BLaER1 (cell line): ENCODE measurements around the gene DNAJB8.
A peak's percentile ranks its signal among the peaks of the same experiment; 100 is the strongest.

Experiments used
- H3K27ac ChIP-seq: shearing (Covaris generic); formaldehyde crosslinking; 2 replicates; pipeline ENCODE4 v1.8.1; 2022
- H3K27me3 ChIP-seq: shearing (Covaris generic); formaldehyde crosslinking; 2 replicates; pipeline ENCODE4 v1.8.1; 2022
- H3K36me3 ChIP-seq: shearing (Covaris generic); formaldehyde crosslinking; 2 replicates; pipeline ENCODE4 v1.8.1; 2022
- H3K4me1 ChIP-seq: shearing (Covaris generic); formaldehyde crosslinking; 2 replicates; pipeline ENCODE4 v1.8.1; 2022
- H3K4me2 ChIP-seq: shearing (Covaris generic); formaldehyde crosslinking; 2 replicates; pipeline ENCODE4 v1.8.1; 2022
- H3K4me3 ChIP-seq: shearing (Covaris generic); formaldehyde crosslinking; 2 replicates; pipeline ENCODE4 v1.8.1; 2022
- H3K9ac ChIP-seq: shearing (Covaris generic); formaldehyde crosslinking; 2 replicates; pipeline ENCODE4 v1.8.1; 2022
- H3K9me3 ChIP-seq: shearing (Covaris generic); formaldehyde crosslinking; 2 replicates; pipeline ENCODE4 v1.8.1; 2022
- H4K20me1 ChIP-seq: shearing (Covaris generic); formaldehyde crosslinking; 2 replicates; pipeline ENCODE4 v1.8.1; 2022
- Cebpa-rat ChIP-seq: shearing (Covaris generic); IDR thresholded peaks from 2 replicates; pipeline ENCODE4 v1.8.1; 2022

The DNAJB8 gene

DNA sequence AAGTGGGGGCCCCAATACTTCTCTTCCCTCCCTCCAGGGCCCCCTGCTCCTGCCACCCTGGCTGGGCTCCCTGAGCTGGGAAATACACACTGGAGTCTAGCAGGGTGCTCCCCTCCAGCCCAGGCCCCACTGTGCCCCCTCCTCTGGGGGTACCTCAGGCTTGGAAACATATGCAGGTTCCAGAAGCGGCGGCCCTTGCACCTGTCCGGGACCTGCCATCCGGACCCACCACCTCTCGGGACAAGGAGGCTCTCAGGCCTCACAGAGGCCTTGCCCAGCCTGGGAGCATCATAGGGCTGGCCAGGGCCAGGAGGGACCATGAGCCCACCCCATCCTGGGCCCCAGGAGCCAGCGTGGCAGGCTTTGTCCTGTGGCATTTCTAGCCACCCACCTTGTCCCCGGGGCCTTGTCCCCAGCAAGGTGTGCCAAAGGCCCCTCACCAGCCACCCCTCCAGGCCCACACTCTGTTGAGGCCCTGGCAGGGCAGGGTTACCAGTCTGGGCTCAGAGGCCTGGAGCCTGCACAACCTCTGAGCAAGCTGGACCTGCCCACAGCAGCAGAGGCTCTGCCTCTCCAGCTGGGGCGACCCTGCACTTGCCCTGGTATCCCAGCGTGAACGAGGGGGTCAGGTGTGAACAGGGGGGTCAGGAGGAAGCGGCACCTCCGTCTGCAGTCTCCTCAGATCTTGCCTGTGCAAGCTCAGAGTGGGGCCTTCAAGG is 45.8 kb downstream of the DNAJB8 start:
- no peaks in the 10 kb centered on the region for H3K27me3 ChIP-seq
- H3K9me3 ChIP-seq = no peaks in the 10 kb centered on the region; the same call in 1 of the 2 replicates
- no peaks in the 10 kb centered on the region for H4K20me1 ChIP-seq
- no peak overlapping the region for H3K9ac ChIP-seq
- TF ChIP-seq Cebpa-rat = no peak
- H3K4me3 ChIP-seq = no peak overlapping the region
- no peaks in the 10 kb centered on the region for H3K36me3 ChIP-seq
- H3K4me2 ChIP-seq = no peak overlapping the region
- H3K4me1 ChIP-seq = peaks cover 11% of the 10 kb centered on the region
- 0 out of 2 replicates have a peak overlapping the region, but pooled peaks have one; percentile 29 for H3K27ac ChIP-seq

DNA sequence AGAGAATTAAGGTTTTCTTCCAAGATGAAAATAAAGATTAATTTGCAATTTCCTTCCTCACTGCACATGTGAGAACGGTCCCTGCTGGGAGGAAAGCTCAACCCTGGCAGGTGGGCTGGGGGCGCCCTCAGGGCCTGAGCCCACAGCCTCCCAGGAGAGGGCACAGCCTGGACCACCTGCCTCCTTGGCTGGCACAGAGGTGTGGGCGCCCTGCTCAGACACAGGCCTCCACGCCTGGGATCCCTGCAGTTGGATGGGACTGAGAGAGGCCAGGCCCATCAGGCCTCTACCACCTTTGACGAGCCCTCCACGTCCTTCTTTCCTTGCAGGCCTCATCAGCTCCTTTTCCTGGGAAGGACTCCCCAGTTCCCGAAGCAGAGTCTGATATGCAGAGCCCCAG is 46.4 kb downstream of the DNAJB8 start:
- H3K4me2 ChIP-seq = peak overlapping the region; percentile 65
- no peak overlapping the region for H3K9ac ChIP-seq
- H3K27me3 ChIP-seq = no peaks in the 10 kb centered on the region
- no peak for TF ChIP-seq Cebpa-rat
- no peak overlapping the region for H3K4me3 ChIP-seq
- H3K36me3 ChIP-seq = no peaks in the 10 kb centered on the region
- no peaks in the 10 kb centered on the region for H4K20me1 ChIP-seq
- H3K27ac ChIP-seq = peak overlapping the region; percentile 29; the same call in 1 of the 2 replicates
- H3K9me3 ChIP-seq = no peaks in the 10 kb centered on the region; the same call in 1 of the 2 replicates
- H3K4me1 ChIP-seq = peaks cover 11% of the 10 kb centered on the region

DNA sequence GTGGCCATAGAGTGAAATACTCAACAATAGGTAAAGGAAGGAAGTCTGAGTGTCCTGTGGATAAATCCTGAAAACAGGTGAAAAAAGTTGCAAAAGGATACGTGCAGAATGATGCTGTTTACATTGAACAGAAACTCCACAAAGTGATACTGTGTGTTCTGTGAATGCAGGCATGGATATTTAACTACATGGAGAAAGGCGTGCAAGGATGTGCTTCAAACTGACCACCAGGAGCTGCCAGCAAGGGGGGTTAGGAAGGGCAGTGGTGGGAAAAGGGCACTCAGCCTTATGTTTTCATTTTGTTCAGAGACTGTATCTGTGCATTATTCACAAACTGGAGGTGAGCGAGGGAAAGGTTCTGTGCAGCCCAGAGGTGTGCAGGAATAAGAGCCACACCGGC is 47.4 kb downstream of the DNAJB8 start:
- no peaks in the 10 kb centered on the region; the same call in 1 of the 2 replicates for H3K9me3 ChIP-seq
- H3K4me1 ChIP-seq = peaks cover 11% of the 10 kb centered on the region
- H3K9ac ChIP-seq = no peak overlapping the region
- no peak overlapping the region for H3K27ac ChIP-seq
- no peaks in the 10 kb centered on the region for H3K36me3 ChIP-seq
- no peak for TF ChIP-seq Cebpa-rat
- H3K4me3 ChIP-seq = no peak overlapping the region
- peak overlapping the region; percentile 65; the same call in 1 of the 2 replicates for H3K4me2 ChIP-seq
- H3K27me3 ChIP-seq = no peaks in the 10 kb centered on the region
- no peaks in the 10 kb centered on the region for H4K20me1 ChIP-seq

DNA sequence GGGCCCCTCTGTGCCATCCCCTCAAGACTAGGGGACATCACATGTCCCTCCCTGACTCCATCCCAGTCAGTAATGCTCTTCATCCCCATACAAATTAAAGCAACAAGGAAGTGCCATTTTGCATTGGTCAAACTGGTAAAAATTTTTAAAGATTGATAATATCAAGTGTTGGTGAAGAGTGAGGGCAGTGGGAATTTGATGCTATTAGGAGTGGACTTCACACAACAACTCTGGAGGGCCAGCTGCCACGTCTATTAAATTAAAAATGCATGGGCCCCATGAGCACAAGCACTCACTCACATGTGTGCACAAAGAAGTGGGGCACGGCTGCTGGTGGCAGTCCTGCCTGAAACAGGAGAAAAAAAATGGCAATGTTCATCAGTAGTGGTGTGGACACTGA is 47.8 kb downstream of the DNAJB8 start:
- no peak overlapping the region for H3K4me2 ChIP-seq
- no peaks in the 10 kb centered on the region for H4K20me1 ChIP-seq
- H3K27ac ChIP-seq = no peak overlapping the region
- TF ChIP-seq Cebpa-rat = no peak
- no peaks in the 10 kb centered on the region; the same call in 1 of the 2 replicates for H3K9me3 ChIP-seq
- no peak overlapping the region for H3K9ac ChIP-seq
- H3K4me3 ChIP-seq = no peak overlapping the region
- H3K27me3 ChIP-seq = no peaks in the 10 kb centered on the region
- H3K4me1 ChIP-seq = peaks cover 11% of the 10 kb centered on the region
- H3K36me3 ChIP-seq = no peaks in the 10 kb centered on the region

DNA sequence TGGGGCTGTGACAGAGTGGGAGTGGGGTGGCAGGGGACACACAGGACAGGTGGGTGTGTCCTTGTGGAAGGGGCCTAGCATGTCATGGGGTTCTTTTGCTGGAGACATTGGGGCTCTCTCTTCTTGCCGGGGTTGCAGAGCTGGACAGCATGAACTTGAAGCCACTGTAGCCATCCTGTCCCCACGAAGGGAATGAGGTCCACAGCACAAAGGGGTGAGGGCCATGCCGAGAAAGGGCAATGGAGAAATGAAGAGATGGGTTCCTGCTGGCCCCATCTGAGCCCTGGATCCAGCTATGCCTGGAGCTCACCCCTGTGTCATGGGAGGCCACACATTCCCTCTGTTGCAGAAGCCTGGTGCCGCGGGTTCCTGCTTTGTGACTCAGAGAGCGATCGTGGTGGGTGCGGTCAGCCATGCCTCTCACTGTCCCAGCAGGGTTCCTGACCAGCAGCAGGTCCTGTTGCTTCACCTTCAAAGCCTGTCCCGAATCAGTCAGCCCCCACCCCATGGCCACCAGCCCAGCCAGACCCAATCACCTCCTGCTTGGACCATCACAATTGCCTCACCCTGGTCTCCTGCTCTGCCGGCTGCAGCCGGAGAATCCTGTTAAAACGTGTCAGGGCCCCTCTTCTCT is 50.0 kb downstream of the DNAJB8 start:
- TF ChIP-seq Cebpa-rat = no peak
- Histone ChIP-seq H3K27ac (no peak overlapping the region), H3K9ac (no peak overlapping the region), H4K20me1 (no peaks in the 10 kb centered on the region), H3K9me3 (no peaks in the 10 kb centered on the region; the same call in 1 of the 2 replicates), H3K36me3 (no peaks in the 10 kb centered on the region), H3K4me1 (peaks cover 11% of the 10 kb centered on the region), H3K4me2 (no peak overlapping the region), H3K4me3 (no peak overlapping the region), H3K27me3 (no peaks in the 10 kb centered on the region)

DNA sequence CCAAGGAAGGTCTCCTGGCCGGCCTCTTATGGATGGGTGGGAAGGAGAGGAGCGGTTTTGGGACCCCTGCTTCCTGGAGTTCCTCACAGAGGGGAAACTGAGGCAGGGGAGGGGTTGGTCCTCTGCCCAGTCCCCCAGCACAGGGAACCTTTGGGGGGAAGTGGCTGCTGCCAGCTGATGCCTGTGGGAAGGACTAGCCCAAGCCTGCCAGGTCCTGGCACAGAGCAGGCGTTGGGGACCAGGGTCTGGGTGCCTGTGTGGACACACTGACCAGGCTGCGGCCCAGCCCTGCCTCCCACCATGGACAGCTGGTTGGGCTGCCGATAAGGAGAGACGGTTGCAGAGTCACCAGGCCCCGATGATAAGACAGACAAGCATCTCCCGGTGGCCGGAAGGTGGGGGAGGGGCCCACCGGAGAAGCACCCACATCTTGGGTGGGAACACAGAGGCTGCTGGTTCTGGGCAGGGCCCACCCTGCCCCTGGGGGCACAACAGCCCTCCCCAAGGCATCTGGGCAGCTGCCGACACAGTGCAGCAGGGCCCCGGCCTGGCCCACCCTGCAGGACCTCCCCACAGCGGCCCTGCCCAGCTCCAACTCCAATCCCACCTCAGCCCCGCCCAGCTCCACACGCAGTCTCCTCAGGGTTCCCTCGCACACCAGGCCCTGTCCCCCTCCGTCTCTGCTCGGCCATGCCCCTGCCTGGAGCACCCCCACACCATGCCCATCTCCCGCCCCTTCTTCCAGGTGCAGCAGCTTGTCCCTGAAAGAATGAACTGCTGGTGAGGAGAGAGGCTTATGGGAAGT is 50.7 kb downstream of the DNAJB8 start:
- no peaks in the 10 kb centered on the region; the same call in 1 of the 2 replicates for H3K9me3 ChIP-seq
- H3K36me3 ChIP-seq = no peaks in the 10 kb centered on the region
- H3K4me3 ChIP-seq = no peak overlapping the region
- no peak for TF ChIP-seq Cebpa-rat
- H3K27me3 ChIP-seq = no peaks in the 10 kb centered on the region
- H3K27ac ChIP-seq = no peak overlapping the region
- H4K20me1 ChIP-seq = no peaks in the 10 kb centered on the region
- no peak overlapping the region for H3K4me2 ChIP-seq
- H3K9ac ChIP-seq = no peak overlapping the region
- H3K4me1 ChIP-seq = peaks cover 11% of the 10 kb centered on the region

DNA sequence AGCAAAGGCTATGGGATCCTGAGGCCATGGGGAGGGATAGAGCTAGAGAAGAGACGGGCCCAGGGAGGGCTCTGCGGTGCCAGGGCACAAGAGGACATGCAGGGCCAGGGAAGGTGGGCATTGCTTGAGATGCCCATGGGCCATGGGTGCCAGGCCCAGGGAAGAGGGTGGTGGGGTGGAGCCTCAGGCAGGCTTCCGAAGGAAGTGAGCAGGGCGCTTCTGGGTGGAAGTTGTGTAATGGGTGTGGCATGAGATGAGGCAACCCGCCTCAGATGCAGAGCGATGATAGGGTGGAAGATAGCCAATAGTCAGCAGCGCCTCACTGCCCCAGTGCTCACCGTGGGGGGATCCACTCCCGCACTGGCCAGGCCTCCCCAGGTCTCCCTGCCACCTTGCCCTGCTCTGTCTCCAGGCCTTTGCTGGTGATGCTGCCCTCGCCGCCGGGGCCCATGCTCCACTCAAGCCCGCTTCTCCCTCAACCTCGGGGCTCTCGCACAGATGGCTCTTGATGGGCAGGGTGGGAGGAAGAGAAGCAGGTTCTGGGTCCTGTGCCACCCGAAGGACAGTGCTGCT is 51.4 kb downstream of the DNAJB8 start:
- Histone ChIP-seq H4K20me1 (no peaks in the 10 kb centered on the region), H3K27me3 (no peaks in the 10 kb centered on the region), H3K36me3 (no peaks in the 10 kb centered on the region), H3K9me3 (no peaks in the 10 kb centered on the region; the same call in 1 of the 2 replicates), H3K27ac (no peak overlapping the region), H3K9ac (no peak overlapping the region), H3K4me3 (no peak overlapping the region), H3K4me1 (peaks cover 12% of the 10 kb centered on the region), H3K4me2 (no peak overlapping the region)
- TF ChIP-seq Cebpa-rat = no peak

DNA sequence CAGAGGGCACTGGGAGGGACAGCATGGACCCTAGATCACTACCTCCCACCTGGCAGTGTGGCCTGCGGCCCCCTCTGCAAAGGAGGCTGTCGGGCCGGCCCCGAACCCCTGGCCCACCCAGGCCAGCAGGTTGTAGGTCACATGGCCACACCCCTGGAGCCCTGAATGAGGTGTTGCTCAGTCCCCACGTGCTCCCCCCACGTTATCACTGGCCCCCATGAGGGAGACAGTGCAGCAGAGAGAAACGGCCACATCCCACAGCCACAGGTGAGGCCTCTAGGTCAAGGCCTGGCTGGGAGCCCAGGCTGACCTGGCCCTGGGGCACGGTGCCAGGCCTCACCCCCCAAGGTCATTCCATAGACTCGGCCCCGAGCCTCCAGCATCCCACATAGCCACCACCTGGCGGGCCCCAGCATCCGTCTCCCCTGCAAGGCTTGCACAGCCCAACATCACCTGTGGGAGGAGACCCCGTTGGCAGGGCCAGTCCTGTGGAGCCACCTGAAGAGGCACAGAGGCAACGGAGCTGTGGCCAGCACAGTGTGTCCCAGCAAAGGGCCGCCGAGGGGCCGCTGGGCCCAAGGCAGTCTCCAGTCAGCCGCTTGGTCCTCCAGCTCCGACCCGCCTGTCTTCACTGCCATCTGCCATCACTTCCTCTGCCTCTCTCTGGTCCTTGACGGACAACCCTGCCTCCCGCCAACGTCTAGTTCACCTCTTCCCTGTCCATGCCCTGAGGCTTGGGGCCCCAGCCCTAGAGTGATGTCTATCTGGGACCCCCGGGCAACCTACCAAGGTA is 53.1 kb downstream of the DNAJB8 start:
- no peak overlapping the region for H3K4me3 ChIP-seq
- H3K9ac ChIP-seq = no peak overlapping the region
- TF ChIP-seq Cebpa-rat = no peak
- H3K9me3 ChIP-seq = no peaks in the 10 kb centered on the region; the same call in 1 of the 2 replicates
- H3K36me3 ChIP-seq = no peaks in the 10 kb centered on the region
- no peaks in the 10 kb centered on the region for H3K27me3 ChIP-seq
- H3K27ac ChIP-seq = no peak overlapping the region
- no peak overlapping the region for H3K4me2 ChIP-seq
- peaks cover 22% of the 10 kb centered on the region for H3K4me1 ChIP-seq
- H4K20me1 ChIP-seq = no peaks in the 10 kb centered on the region

DNA sequence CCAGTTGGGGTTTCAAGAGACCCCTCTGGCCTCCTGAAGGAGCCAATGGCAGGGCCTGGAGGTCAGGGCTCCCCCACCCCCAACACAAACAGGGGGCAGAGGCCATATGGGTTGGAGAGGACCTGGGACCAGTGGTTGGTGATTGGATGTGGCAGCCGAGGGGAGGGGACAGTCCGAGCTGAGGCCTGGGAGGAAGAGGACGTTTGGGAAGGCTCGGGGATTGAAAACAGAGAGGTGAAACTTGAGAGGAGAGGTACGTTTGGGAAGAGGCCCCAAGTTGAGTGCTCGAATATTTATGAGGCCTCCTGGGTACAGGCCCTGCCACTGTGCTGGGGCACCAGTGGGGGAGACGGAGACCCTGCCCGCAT is 53.7 kb downstream of the DNAJB8 start:
- no peaks in the 10 kb centered on the region for H3K36me3 ChIP-seq
- H3K4me2 ChIP-seq = no peak overlapping the region
- no peak overlapping the region for H3K27ac ChIP-seq
- no peak for TF ChIP-seq Cebpa-rat
- H4K20me1 ChIP-seq = peaks cover 4% of the 10 kb centered on the region; the same call in 1 of the 2 replicates
- H3K9ac ChIP-seq = no peak overlapping the region
- H3K4me3 ChIP-seq = no peak overlapping the region
- no peaks in the 10 kb centered on the region for H3K9me3 ChIP-seq
- H3K27me3 ChIP-seq = no peaks in the 10 kb centered on the region
- H3K4me1 ChIP-seq = peaks cover 28% of the 10 kb centered on the region
